ENCODE results near the gene MPLKIP. TPM values are rescaled to one million over a fixed set of nuclear protein-coding genes. Genes with fewer than 3 reads are reported as not detected.

The MPLKIP gene
- total and polyA plus RNA-seq, 2 of the 4 experiments (the other 2 are of a cell fraction) = 12.7 to 28.9 TPM

DNA sequence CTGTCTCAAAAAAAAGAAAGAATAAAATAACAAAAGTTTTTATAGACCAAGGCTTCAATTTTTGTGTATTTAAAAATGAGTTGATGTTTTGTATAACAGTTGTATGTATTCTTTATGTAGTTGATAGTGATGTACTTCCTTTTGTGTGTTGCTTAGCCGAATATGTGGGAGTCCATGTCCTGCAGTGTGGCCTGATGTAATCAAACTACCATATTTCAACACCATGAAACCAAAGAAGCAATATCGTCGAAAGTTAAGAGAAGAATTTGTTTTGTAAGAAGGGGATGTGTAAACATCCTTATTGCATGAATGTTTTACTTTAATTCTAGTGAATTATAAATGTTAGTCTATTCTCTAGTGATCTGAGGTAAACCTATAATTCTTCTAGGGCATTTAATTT is 56.6 kb downstream of the MPLKIP start:
- dilution Hi-C loops (cut with HindIII; ENCODE audit: low sequenced_read_pairs, unreplicated experiment) = no loop called here
- Histone ChIP-seq H2BK120ac (ENCODE audit: low read depth, low read length) (0 out of 2 replicates have a peak overlapping the region, but pooled peaks have one; percentile 27), H3K4me1 (ENCODE audit: control insufficient read depth, insufficient read depth, low read length) (no peaks in the 10 kb centered on the region), H3K27me3 (ENCODE audit: control insufficient read depth, insufficient read depth, low read length) (no peaks in the 10 kb centered on the region), H2BK5ac (ENCODE audit: low read depth, low read length, poor library complexity, severe bottlenecking) (peak overlapping the region; percentile 10), H3K9me3 (ENCODE audit: control insufficient read depth, insufficient read depth, low read length) (no peaks in the 10 kb centered on the region), H2AK9ac (replicated peaks; ENCODE audit: low read depth, low read length, poor library complexity) (no peak overlapping the region), H4K20me1 (ENCODE audit: insufficient read depth, low read length) (no peaks in the 10 kb centered on the region), H3K9me1 (ENCODE audit: insufficient read depth, low read length) (0 out of 2 replicates have a peak, but pooled peaks cover 2% of the 10 kb centered on the region), H3K36me3 (ENCODE audit: control insufficient read depth, insufficient read depth, low read length) (0 out of 2 replicates have a peak, but pooled peaks cover 5% of the 10 kb centered on the region), H2BK20ac (ENCODE audit: low read depth, low read length) (peak overlapping the region; percentile 60; the same call in 1 of the 2 replicates), H2BK15ac (ENCODE audit: low read depth, low read length) (no peak overlapping the region), H3K79me1 (ENCODE audit: low read depth in 1 of 2, low read length in 2 of 2) (no peaks in the 10 kb centered on the region; a peak in 1 of 4 replicates), H4K91ac (ENCODE audit: insufficient read depth, low read depth, low read length) (no peak overlapping the region), H3K9ac (ENCODE audit: low read depth, low read length) (no peak overlapping the region), H3K18ac (ENCODE audit: low read depth, low read length) (no peak overlapping the region), H3K4me3 (ENCODE audit: insufficient read depth, low read depth, low read length) (no peak overlapping the region), H3K56ac (ENCODE audit: extremely low read depth, insufficient read depth, low read length) (no peak overlapping the region), H3K4me2 (ENCODE audit: low read depth, low read length) (no peak overlapping the region), H3K27ac (ENCODE audit: insufficient read depth, low read length) (no peak overlapping the region), H2AK5ac (ENCODE audit: low read depth, low read length) (no peak overlapping the region), H3K23ac (ENCODE audit: low read depth, low read length) (no peak overlapping the region), H3K4ac (ENCODE audit: low read depth, low read length) (no peak overlapping the region), H4K5ac (ENCODE audit: low read depth, low read length) (no peak overlapping the region), H4K8ac (ENCODE audit: low read depth in 2 of 2, low read length in 2 of 2) (no peak overlapping the region), H2AFZ (replicated peaks; ENCODE audit: low read length, poor library complexity) (no peak overlapping the region), H3K14ac (replicated peaks; ENCODE audit: low read depth, low read length) (no peak overlapping the region)
- ChIA-PET CTCF (no interaction called here), POLR2A (ENCODE audit: unreplicated experiment) (interaction anchor here (0.5 kb wide), 1 partner anchor 10 kb away, joined by 4 read pairs; no protein-coding TSS in a partner anchor)
- no TSS peak for BruUV-seq (replicated peaks)
- ATAC-seq (ENCODE audit: low read depth) (peak; percentile 75), DNase-seq (peak; percentile 54)
- TF ChIP-seq, protein P1, sequence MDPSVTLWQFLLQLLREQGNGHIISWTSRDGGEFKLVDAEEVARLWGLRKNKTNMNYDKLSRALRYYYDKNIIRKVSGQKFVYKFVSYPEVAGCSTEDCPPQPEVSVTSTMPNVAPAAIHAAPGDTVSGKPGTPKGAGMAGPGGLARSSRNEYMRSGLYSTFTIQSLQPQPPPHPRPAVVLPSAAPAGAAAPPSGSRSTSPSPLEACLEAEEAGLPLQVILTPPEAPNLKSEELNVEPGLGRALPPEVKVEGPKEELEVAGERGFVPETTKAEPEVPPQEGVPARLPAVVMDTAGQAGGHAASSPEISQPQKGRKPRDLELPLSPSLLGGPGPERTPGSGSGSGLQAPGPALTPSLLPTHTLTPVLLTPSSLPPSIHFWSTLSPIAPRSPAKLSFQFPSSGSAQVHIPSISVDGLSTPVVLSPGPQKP (IDR thresholded peaks at IDR 0.05; ENCODE audit: borderline replicate concordance, low read depth, low read length) = no peak
- TF ChIP-seq CEBPB (IDR thresholded peaks at IDR 0.05; ENCODE audit: low read depth, low read length) (peak; percentile 43; the same call in 1 of the 2 replicates), RAD21 (IDR thresholded peaks at IDR 0.05; ENCODE audit: low read length) (no peak)
- in situ Hi-C loops (cut with MboI; ENCODE audit: low sequenced_read_pairs) = no loop called here
- intact Hi-C loops (cut with micrococcal nuclease) = no loop called here
- no CpG with 5 or more reads among the region's 3 CpGs for WGBS, 2 experiments (ENCODE audit: extremely low coverage in 2 of 2, insufficient read length in 1 of 2)

Small RNA genes lying within 50 kb of the gene (microRNA-seq; reads per million reads assigned to microRNA genes)
- gene AC006023.1 (ENCODE audit: insufficient read depth, insufficient read length) = not detected
- not detected for gene AC006023.2 (ENCODE audit: insufficient read depth, insufficient read length)

Small RNA genes lying within 50 kb of the gene (small RNA-seq; reads per million reads assigned to genes)
- gene AC006023.1 (0 reads per million in 5 experiments), gene AC006023.2 (0 reads per million in 5 experiments)

Other genes with a start within 250 kb of the MPLKIP start
- 50.4 and 55.0 TPM in 2 replicates for gene CDK13, start 184.4 kb downstream of the MPLKIP start, total RNA-seq (2012; rRNA removed)
- gene CDK13, start 184.4 kb downstream of the MPLKIP start, polyA plus RNA-seq (2012; rRNA removed) = 18.7 and 20.1 TPM in 2 replicates
- 5.9 and 7.5 TPM in 2 replicates for gene SUGCT, start 383 bp upstream of the MPLKIP start, total RNA-seq (2012; rRNA removed)
- gene SUGCT, start 383 bp upstream of the MPLKIP start, polyA plus RNA-seq (2012; rRNA removed) = 8.3 and 8.9 TPM in 2 replicates

Measured in IMR-90 (cell line).